ENCODE results near the gene MCU. TPM values are rescaled to one million over a fixed set of nuclear protein-coding genes. Genes with fewer than 3 reads are reported as not detected.

Gene MCU
- total and polyA plus RNA-seq, 8 donors = 15.2 to 90.1 (median 31.0) TPM

DNA sequence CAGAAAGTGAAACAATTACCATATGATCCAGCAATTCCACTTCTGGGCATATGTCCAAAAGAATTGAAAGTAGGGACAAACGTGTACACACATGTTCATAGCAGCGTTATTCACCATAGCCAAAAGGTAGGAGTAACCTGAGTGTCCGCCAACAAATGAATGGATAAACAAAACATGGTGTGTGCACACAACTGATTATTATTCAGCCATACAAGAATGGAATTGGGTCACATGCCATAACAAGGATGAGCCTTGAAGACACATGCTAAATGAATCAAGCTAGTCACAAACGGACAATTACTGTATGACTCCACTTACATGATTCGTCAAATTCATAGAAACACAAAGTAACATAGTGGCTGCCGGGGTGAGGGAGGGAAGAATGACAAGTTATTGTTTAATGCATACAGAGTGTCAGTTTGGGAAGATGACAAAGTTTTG is 197.5 kb downstream of the MCU start:
- DNase-seq = peak in 1 of 2 donors; percentile 34
- no peak overlapping the region for H3K4me3 ChIP-seq
- H3K9me3 ChIP-seq = no peaks in the 10 kb centered on the region
- no peak overlapping the region for H3K27ac ChIP-seq
- peaks cover 10 to 48% (median 42%) of the 10 kb centered on the region in 4 donors for H3K36me3 ChIP-seq
- intact Hi-C loops (cut with DNase I; ENCODE audit: low total_unique reads) = no loop called here
- TF ChIP-seq POLR2A (IDR thresholded peaks at IDR 0.05) (no peak), EP300 (IDR thresholded peaks at IDR 0.05) (no peak), POLR2AphosphoS5 (IDR thresholded peaks at IDR 0.05) (peak in 1 of 3 donors; percentile 27)
- TF ChIP-seq, protein P1, sequence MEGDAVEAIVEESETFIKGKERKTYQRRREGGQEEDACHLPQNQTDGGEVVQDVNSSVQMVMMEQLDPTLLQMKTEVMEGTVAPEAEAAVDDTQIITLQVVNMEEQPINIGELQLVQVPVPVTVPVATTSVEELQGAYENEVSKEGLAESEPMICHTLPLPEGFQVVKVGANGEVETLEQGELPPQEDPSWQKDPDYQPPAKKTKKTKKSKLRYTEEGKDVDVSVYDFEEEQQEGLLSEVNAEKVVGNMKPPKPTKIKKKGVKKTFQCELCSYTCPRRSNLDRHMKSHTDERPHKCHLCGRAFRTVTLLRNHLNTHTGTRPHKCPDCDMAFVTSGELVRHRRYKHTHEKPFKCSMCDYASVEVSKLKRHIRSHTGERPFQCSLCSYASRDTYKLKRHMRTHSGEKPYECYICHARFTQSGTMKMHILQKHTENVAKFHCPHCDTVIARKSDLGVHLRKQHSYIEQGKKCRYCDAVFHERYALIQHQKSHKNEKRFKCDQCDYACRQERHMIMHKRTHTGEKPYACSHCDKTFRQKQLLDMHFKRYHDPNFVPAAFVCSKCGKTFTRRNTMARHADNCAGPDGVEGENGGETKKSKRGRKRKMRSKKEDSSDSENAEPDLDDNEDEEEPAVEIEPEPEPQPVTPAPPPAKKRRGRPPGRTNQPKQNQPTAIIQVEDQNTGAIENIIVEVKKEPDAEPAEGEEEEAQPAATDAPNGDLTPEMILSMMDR (IDR thresholded peaks at IDR 0.05) = no peak
- H3K4me1 ChIP-seq = no peaks in the 10 kb centered on the region
- no peaks in the 10 kb centered on the region for H3K27me3 ChIP-seq
- WGBS, 5 donors = 38 to 58% (median 43%) methylated on average over 6 of the region's 6 CpGs

DNA sequence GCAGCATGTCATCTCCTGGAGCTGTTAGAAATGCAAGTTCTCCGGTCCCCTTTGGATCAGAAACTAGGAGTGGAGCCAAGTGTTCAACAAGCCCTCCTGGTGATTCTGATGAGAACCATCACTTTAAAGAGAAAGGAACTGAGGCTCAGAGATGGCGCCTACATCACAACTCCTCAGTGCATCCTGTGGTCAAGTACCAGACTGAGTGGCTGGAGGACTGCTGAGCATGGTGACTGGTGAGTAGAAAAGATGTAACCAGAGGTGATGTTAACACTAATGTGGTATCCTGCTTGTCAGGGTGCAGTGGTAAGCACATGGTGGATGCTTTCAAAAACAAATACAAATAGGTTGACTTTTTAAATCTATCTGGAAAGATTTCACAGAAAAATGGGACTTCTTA is 198.1 kb downstream of the MCU start:
- intact Hi-C loops (cut with DNase I; ENCODE audit: low total_unique reads) = no loop called here
- no peaks in the 10 kb centered on the region for H3K4me1 ChIP-seq
- H3K36me3 ChIP-seq = peaks cover 10 to 41% (median 35%) of the 10 kb centered on the region in 4 donors
- H3K9me3 ChIP-seq = no peaks in the 10 kb centered on the region
- no peak overlapping the region for H3K4me3 ChIP-seq
- no peak overlapping the region for H3K27ac ChIP-seq
- 86 to 96% (median 90%) methylated on average over 2 of the region's 2 CpGs for WGBS, 5 donors
- no peak for DNase-seq
- TF ChIP-seq EP300 (IDR thresholded peaks at IDR 0.05) = no peak
- TF ChIP-seq POLR2A (IDR thresholded peaks at IDR 0.05) = no peak
- TF ChIP-seq, protein P1 (IDR thresholded peaks at IDR 0.05) = no peak
- no peak for TF ChIP-seq POLR2AphosphoS5 (IDR thresholded peaks at IDR 0.05)
- peaks cover 0 to under 1% (median 0%) of the 10 kb centered on the region in 3 donors for H3K27me3 ChIP-seq

DNA sequence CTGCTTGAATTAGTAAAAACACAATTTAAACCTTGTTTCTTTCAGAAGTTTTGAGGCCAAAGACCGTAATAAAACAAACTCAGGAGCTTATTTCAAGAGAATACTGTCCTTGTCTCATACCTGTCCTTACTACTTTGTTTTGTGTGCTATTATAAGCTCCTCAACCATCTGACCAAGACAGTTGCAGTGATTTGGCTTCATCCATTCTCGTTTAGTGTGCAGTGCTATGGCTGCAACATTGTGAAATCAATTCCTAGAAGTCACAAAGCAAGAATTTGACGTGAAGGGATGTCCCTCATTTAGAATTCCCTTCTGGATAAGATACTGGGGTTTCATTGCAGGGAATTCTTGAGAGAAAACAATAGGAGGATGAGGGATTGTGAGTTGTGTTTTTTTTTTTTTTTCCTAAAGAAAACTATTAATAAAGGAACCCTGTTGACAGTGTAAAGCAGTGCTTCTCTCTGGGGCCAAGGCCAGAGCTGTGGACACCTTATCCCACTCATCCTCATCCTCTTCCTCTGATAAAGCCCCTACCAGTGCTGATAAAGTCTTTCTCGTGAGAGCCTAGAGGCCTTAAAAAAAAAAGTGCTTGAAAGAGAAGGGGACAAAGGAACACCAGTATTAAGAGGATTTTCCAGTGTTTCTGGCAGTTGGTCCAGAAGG is 201.3 kb downstream of the MCU start, which contains the start of gene OIT3:
TSS of gene OIT3 (plus strand) at position 604 of the 663 bp plus-strand sequence. CDS start 60 bp downstream, outside the sequence.
- Histone ChIP-seq H3K4me1 (no peaks in the 10 kb centered on the region), H3K4me3 (no peak within 1 kb of the TSS), H3K9me3 (no peaks in the 10 kb centered on the region), H3K36me3 (peaks cover under 1 to 9% (median 4%) of the 10 kb centered on the region in 4 donors), H3K27ac (no peak within 1 kb of the TSS), H3K27me3 (peaks cover 0 to 8% (median 0%) of the 10 kb centered on the region in 3 donors)
- no peak for TF ChIP-seq POLR2AphosphoS5 (IDR thresholded peaks at IDR 0.05)
- intact Hi-C loops (cut with DNase I; ENCODE audit: low total_unique reads) = no loop called here
- WGBS, 5 donors = 57 to 74% (median 70%) methylated on average over 4 of the region's 4 CpGs
- no peak for DNase-seq

DNA sequence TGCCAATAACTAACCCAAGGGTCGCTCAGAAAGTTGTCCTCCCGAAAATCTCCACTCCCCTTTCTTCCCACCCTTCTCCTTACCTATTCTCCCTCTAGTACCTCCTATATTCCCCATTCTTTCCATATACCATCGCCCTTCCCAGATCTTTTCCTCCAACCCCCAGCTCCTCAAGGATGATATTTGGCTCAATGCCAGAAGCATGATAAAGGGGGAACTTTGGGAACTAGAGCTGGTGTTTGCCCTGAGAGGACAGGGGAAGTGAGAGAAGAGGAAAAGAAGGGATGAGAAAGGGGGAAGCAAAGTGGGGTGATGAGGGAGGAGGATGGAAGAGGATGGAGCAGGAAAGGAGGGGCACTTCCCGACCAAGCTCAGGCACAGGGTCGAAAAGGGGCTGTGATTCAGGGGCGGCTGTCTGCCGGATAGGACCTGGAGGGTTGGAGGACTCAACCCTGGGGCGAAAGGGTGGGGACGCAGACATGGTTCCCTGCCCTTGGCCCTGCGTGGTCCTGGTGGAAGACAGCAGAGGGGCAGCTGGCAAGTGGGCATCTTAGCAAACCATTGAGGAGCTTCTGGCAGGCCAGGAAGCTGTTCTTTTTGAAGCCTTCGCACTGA is 203.4 kb downstream of the MCU start:
- intact Hi-C loops (cut with DNase I; ENCODE audit: low total_unique reads) = no loop called here
- no peak for DNase-seq
- H3K36me3 ChIP-seq = no peaks in the 10 kb centered on the region
- no peaks in the 10 kb centered on the region for H3K4me1 ChIP-seq
- 66 to 79% (median 74%) methylated on average over 11 of the region's 11 CpGs for WGBS, 5 donors
- no peak overlapping the region for H3K4me3 ChIP-seq
- peaks cover 0 to 8% (median 0%) of the 10 kb centered on the region in 3 donors for H3K27me3 ChIP-seq
- H3K9me3 ChIP-seq = no peaks in the 10 kb centered on the region
- H3K27ac ChIP-seq = no peak overlapping the region
- TF ChIP-seq POLR2AphosphoS5 (IDR thresholded peaks at IDR 0.05) = no peak
- TF ChIP-seq, protein P1 (IDR thresholded peaks at IDR 0.05) = no peak

DNA sequence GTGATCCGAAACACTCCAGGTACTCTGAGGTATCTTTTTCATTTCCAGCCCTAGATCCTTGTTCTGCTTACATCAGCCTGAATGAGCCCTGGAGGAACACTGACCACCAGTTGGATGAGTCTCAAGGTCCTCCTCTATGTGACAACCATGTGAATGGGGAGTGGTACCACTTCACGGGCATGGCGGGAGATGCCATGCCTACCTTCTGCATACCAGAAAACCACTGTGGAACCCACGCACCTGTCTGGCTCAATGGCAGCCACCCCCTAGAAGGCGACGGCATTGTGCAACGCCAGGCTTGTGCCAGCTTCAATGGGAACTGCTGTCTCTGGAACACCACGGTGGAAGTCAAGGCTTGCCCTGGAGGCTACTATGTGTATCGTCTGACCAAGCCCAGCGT is 206.7 kb downstream of the MCU start:
- 91 to 97% (median 96%) methylated on average over 6 to 10 of the region's 10 CpGs for WGBS, 5 donors
- peaks cover 0 to 8% (median 0%) of the 10 kb centered on the region in 3 donors for H3K27me3 ChIP-seq

More for the DNA sequence above, 206.7 kb downstream of the MCU start:
- Histone ChIP-seq H3K9me3 (no peaks in the 10 kb centered on the region), H3K4me3 (no peak overlapping the region), H3K4me1 (no peaks in the 10 kb centered on the region), H3K36me3 (no peaks in the 10 kb centered on the region), H3K27ac (no peak overlapping the region)
- DNase-seq = no peak
- TF ChIP-seq POLR2A (IDR thresholded peaks at IDR 0.05) = no peak
- TF ChIP-seq POLR2AphosphoS5 (IDR thresholded peaks at IDR 0.05) = no peak
- TF ChIP-seq, protein P1 (IDR thresholded peaks at IDR 0.05) = no peak
- TF ChIP-seq EP300 (IDR thresholded peaks at IDR 0.05) = no peak
- intact Hi-C loops (cut with DNase I; ENCODE audit: low total_unique reads) = no loop called here

Data from stomach (tissue), 9 donors.